ENCODE data around the gene LRRC75A. TPM values are rescaled to one million over a fixed set of nuclear protein-coding genes. Genes with fewer than 3 reads are reported as not detected.

The LRRC75A gene
- total and polyA plus RNA-seq, 4 donors: 0.08 to 22.6 (median 0.37) TPM

GRCh38 chr17:16461606-16461866 lies 30.5 kb downstream of the LRRC75A start:
- H3K9ac ChIP-seq (ENCODE audit: low read depth in 1 of 2, low read length in 2 of 2): no peak overlapping the region
- H3K4me1 ChIP-seq (ENCODE audit: control insufficient read depth in 4 of 4, insufficient read depth in 4 of 4, low read length in 3 of 4): peaks cover 0 to 9% (median 7%) of the 10 kb centered on the region in 4 donors
- no peaks in the 10 kb centered on the region for H3K27me3 ChIP-seq (ENCODE audit: control insufficient read depth in 4 of 4, insufficient read depth in 4 of 4, low read length in 3 of 4)
- DNase-seq (ENCODE audit: low spot score): no peak
- TF ChIP-seq HNF4A (conservative IDR thresholded peaks at IDR 0.05) (no peak), RXRA (IDR thresholded peaks at IDR 0.05) (no peak), JUND (IDR thresholded peaks at IDR 0.05) (no peak)
- TF ChIP-seq, protein P1, sequence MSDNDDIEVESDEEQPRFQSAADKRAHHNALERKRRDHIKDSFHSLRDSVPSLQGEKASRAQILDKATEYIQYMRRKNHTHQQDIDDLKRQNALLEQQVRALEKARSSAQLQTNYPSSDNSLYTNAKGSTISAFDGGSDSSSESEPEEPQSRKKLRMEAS (IDR thresholded peaks at IDR 0.05): no peak
- H3K9me3 ChIP-seq (ENCODE audit: control insufficient read depth in 4 of 4, low read length in 3 of 4): no peaks in the 10 kb centered on the region
- 97% methylated on average over 3 of the region's 3 CpGs for WGBS
- no peak overlapping the region for H3K27ac ChIP-seq (ENCODE audit: low read depth in 1 of 2, low read length in 2 of 2)
- H3K36me3 ChIP-seq (ENCODE audit: control insufficient read depth in 4 of 4, insufficient read depth in 3 of 4, low read depth in 1 of 4, low read length in 3 of 4): no peaks in the 10 kb centered on the region
- H3K4me3 ChIP-seq (ENCODE audit: low read depth in 1 of 3, low read length in 3 of 3): no peak overlapping the region

DNA sequence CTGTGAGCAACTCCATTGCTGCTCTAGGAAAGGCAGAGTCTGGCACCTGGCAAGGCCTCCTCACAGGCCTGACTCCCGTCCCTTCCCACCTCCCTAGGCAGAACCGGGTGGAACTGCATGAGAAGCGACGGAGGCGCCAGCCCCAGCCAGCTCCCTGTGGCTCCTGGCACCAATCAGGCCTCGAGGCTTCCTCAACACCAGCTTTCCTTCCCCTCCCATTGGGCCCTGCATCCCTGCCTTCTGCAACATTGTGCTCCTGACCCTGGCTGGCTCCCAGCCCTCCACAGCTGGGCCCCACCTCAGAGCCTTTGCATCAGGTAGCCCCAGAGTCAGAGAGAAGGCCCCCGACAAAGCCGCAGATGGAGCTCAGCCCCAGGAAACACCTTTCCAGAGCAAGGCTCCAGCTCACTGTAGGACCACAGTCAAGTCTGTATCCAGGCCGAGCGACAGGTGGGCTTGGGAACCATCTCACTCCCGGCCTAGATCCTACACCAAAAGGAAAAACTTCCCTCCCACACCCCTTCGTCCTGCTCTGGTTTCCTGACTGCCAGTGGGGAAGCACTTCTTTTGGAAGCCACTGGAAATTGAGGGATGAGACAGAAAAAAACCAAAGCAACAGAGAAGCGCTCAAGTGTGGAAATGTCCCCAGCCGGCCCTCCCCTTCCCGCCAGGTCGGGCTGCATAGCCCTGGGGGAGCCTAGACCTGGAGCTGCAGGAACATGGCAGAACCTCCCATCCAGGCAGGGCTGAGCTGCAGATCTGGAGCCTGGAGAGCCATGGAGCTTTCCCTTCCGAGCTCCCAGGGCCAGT lies 31.0 kb downstream of the LRRC75A start:
- Histone ChIP-seq H3K9ac (ENCODE audit: low read depth in 1 of 2, low read length in 2 of 2) (no peak overlapping the region), H3K4me1 (ENCODE audit: control insufficient read depth in 4 of 4, insufficient read depth in 4 of 4, low read length in 3 of 4) (peaks cover 0 to 9% (median 7%) of the 10 kb centered on the region in 4 donors), H3K36me3 (ENCODE audit: control insufficient read depth in 4 of 4, insufficient read depth in 3 of 4, low read depth in 1 of 4, low read length in 3 of 4) (no peaks in the 10 kb centered on the region), H3K9me3 (ENCODE audit: control insufficient read depth in 4 of 4, low read length in 3 of 4) (no peaks in the 10 kb centered on the region), H3K27ac (ENCODE audit: low read depth in 1 of 2, low read length in 2 of 2) (no peak overlapping the region), H3K27me3 (ENCODE audit: control insufficient read depth in 4 of 4, insufficient read depth in 4 of 4, low read length in 3 of 4) (no peaks in the 10 kb centered on the region), H3K4me3 (ENCODE audit: low read depth in 1 of 3, low read length in 3 of 3) (no peak overlapping the region)
- TF ChIP-seq TAF1 (conservative IDR thresholded peaks at IDR 0.05): no peak
- no peak for TF ChIP-seq GABPA (IDR thresholded peaks at IDR 0.05 in 1 of 2, conservative IDR thresholded peaks at IDR 0.05 in 1 of 2)
- no peak for TF ChIP-seq RAD21 (IDR thresholded peaks at IDR 0.05)
- TF ChIP-seq SP1 (IDR thresholded peaks at IDR 0.05): no peak
- TF ChIP-seq, protein P1 (IDR thresholded peaks at IDR 0.05): no peak
- no peak for TF ChIP-seq RXRA (IDR thresholded peaks at IDR 0.05)
- no peak for TF ChIP-seq JUND (IDR thresholded peaks at IDR 0.05)
- no peak for DNase-seq (ENCODE audit: low spot score)
- WGBS: 97% methylated on average over 17 of the region's 17 CpGs

DNA sequence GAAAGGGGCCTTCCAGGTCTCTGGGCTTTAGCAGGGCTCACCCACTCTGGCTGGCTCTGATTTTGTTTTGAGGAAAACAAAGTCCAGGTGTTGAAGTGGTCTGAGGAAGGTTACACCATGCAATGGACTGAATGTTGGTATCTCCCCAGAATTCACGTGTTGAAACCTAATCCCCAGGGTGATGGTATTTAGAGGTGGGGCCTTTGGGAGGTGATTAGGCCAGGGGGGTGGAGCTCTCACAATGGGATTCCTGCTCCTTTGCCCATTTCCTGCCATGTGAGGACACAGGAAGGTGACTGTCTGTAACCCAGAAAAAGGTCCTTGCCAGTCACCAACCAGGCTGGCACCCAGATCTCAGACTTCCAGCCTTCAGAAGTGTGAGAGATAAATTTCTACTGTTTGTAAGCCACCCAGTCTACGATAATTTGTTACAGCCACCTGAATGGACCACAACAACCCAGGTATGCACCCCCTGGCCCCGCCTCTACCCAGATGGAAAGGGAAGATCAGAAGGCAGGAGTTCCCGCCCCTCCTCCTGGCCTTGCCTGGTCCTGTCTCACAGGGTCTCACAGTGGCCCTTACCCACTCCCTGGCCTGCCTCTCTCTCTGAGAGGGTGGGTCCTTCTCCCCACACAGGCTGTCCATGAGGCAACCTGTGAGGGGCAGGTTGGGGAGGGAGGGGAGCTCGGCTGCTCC lies 32.0 kb downstream of the LRRC75A start:
- Histone ChIP-seq H3K4me3 (ENCODE audit: low read depth in 1 of 3, low read length in 3 of 3) (no peak overlapping the region), H3K27me3 (ENCODE audit: control insufficient read depth in 4 of 4, insufficient read depth in 4 of 4, low read length in 3 of 4) (no peaks in the 10 kb centered on the region), H3K36me3 (ENCODE audit: control insufficient read depth in 4 of 4, insufficient read depth in 3 of 4, low read depth in 1 of 4, low read length in 3 of 4) (no peaks in the 10 kb centered on the region), H3K4me1 (ENCODE audit: control insufficient read depth in 4 of 4, insufficient read depth in 4 of 4, low read length in 3 of 4) (peaks cover 0 to 9% (median 7%) of the 10 kb centered on the region in 4 donors), H3K27ac (ENCODE audit: low read depth in 1 of 2, low read length in 2 of 2) (no peak overlapping the region), H3K9ac (ENCODE audit: low read depth in 1 of 2, low read length in 2 of 2) (no peak overlapping the region), H3K9me3 (ENCODE audit: control insufficient read depth in 4 of 4, low read length in 3 of 4) (no peaks in the 10 kb centered on the region)
- DNase-seq (ENCODE audit: low spot score): no peak
- TF ChIP-seq TAF1 (conservative IDR thresholded peaks at IDR 0.05) (no peak), RXRA (IDR thresholded peaks at IDR 0.05) (no peak), HNF4G (IDR thresholded peaks at IDR 0.05) (no peak), FOXA2 (IDR thresholded peaks at IDR 0.05) (no peak), HNF4A (conservative IDR thresholded peaks at IDR 0.05) (no peak), JUND (IDR thresholded peaks at IDR 0.05) (no peak), EGR1 (IDR thresholded peaks at IDR 0.05; ENCODE audit: low read depth in 2 of 2) (no peak), GABPA (IDR thresholded peaks at IDR 0.05 in 1 of 2, conservative IDR thresholded peaks at IDR 0.05 in 1 of 2) (no peak), ZBTB33 (IDR thresholded peaks at IDR 0.05) (no peak)
- TF ChIP-seq, protein P1 (IDR thresholded peaks at IDR 0.05): no peak
- TF ChIP-seq, protein P2, sequence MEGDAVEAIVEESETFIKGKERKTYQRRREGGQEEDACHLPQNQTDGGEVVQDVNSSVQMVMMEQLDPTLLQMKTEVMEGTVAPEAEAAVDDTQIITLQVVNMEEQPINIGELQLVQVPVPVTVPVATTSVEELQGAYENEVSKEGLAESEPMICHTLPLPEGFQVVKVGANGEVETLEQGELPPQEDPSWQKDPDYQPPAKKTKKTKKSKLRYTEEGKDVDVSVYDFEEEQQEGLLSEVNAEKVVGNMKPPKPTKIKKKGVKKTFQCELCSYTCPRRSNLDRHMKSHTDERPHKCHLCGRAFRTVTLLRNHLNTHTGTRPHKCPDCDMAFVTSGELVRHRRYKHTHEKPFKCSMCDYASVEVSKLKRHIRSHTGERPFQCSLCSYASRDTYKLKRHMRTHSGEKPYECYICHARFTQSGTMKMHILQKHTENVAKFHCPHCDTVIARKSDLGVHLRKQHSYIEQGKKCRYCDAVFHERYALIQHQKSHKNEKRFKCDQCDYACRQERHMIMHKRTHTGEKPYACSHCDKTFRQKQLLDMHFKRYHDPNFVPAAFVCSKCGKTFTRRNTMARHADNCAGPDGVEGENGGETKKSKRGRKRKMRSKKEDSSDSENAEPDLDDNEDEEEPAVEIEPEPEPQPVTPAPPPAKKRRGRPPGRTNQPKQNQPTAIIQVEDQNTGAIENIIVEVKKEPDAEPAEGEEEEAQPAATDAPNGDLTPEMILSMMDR (IDR thresholded peaks at IDR 0.05; ENCODE audit: low read depth, low read length, missing input control): no peak
- 91% methylated on average over 5 of the region's 5 CpGs for WGBS
